ENCODE results near the gene TNFSF8.

Gene TNFSF8

DNA sequence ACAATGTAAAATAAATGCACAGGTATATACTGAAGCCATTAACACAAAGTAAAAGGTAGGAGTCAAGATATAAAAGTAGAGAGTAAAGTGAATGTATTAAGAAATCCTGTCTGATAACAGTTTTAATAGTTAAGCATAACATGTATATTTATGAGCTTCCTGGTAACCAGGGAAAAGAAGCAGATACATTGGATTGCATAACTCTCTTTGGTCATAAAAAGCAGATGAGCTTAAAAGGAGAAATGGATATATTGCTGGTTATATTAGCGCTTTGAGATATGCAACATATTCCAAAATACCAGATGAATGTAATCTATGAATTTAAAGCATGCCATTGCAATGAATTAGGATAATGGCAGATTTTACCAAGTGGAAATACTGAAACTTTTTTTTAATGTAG, 6.2 kb upstream of the TNFSF8 start:
- DNase-seq (ENCODE audit: low read depth in 2 of 2): no peak

DNA sequence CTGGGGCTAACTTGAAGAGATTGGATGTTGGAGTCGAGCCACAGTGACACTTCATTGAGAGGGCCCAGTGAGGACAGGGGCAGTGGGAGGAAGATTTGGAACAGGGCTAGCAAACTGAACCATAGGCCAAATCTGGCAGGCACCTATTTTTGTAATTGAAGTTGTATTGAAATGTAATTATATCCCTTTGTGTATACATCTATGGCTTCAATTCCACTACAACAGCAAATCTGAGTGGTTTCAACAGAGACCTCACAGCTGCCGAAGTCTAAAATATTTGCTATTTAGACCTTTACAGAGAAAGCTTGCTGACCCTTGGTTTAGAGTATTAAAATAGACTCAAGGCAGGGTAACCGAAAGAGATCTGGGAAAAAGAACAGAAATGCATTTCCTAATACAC, 4.7 kb upstream of the TNFSF8 start:
- DNase-seq (ENCODE audit: low read depth in 2 of 2): no peak

DNA sequence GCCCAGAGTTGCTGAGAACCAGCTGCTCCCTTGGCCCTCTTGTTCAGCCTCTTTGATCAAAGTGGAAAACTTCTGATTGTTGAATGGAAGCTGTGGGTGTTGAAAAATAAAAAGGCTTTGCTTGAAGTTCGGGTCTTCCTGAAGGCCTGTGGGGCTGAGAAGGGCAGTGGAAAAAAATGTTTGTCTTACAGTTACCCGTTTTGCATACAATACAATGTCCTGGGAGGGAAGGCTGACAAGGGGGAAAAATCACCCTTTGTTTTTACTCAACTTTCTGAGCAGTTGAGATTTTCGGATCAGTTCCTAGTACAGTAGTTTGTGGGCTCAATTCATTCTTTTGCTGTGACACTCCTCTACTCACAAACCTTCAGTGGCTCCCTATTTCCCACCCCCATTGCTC, 2.1 kb upstream of the TNFSF8 start:
- no peak for DNase-seq (ENCODE audit: low read depth in 2 of 2)

DNA sequence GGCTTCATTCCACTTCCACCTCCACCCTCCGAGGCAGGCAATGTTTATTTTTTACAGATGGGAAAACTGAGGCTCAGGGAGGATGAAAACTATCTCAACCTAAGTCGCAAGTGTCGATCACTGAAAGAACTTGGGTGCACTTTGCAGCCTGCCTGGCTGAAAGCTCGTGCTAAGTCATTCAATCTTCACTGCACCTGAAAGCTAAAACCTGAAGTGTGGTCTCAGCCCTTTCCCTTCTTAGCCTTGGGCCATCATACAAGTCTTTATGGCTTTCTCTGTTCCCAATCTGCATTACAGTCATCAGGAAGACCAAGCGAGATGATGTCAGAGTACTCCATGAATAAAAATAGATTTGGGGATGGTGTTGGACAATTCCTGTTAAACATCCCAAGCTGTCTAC, 1.0 kb upstream of the TNFSF8 start:
- no peak for DNase-seq (ENCODE audit: low read depth in 2 of 2)

DNA sequence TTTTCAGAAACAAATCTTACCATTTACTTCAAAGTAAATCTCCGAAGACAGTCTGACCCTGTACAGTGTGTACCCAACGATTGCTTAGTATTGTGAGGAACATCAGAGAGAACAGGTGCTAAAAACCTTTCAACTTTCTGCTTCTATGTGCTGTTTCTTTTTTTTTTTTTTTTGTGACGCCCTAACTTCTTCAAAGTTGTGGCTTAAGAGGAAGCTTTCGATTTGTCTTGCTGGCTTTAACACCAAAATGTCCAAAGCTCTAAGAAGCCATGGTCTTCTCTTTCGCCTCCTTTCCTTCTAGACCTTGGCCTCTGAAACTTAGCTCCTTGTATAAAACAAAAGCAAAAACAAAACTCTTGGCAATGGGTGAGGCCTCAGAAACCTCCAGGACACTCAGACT, 1.2 kb downstream of the TNFSF8 start:
- no peak for DNase-seq (ENCODE audit: low read depth in 2 of 2)

DNA sequence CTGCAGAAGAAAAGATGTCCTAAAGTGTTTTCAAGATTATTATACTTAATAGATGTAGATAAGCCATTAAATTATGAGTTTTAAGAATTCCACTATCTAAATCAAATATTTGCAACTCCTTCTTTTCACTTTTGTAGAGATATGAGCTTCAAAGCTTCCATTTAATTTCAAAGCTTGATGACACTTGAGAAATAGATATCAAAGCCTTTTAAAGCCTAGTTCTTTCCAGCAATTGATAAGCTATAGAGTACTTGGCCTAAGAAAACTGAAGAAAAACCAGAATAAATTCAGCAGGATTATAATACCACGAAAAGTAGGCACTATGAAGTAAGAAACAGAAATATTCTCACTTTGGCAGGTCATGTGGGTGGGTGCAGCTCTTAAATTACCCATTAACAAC, 1.7 kb downstream of the TNFSF8 start:
- no peak for DNase-seq (ENCODE audit: low read depth in 2 of 2)

DNA sequence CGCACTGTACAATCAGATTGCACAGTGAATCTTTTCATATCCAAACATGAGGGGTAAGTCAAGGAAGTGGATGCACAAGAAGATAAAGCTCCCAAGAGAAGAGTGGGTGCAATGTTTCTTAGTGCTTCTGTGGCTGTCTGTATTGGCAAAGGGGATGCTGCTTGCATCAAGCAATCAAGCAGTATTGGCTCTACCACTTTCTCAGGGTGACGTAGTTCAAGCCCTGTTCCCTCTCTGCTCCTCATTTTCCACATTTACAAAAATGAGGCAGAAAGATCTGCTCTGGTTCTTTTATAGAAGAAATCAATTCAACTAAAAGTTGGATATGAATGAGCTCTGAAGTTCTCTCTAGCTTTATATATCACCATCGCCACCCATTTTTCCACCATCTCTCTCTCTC, 2.3 kb downstream of the TNFSF8 start:
- no peak for DNase-seq (ENCODE audit: low read depth in 2 of 2)

DNA sequence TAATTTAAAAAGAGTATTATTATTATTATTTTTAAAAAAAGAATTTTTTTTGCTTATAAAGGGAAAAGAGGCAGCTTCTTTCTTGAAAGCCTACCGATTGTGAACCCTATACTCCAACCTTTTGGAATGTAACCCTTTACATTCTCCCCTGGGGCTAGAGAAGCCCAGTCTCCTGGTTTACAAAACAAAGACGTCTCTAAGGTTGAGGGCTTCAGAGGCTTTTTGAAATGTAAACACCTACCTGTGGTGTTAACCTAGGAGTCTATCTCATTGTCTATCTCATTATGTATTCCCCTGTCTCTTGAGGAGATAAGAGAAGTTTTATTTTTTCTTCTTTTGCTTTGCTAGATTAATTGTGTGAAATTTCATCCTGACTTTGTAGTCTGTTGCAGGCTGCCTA, 4.7 kb downstream of the TNFSF8 start:
- no peak for DNase-seq (ENCODE audit: low read depth in 2 of 2)

DNA sequence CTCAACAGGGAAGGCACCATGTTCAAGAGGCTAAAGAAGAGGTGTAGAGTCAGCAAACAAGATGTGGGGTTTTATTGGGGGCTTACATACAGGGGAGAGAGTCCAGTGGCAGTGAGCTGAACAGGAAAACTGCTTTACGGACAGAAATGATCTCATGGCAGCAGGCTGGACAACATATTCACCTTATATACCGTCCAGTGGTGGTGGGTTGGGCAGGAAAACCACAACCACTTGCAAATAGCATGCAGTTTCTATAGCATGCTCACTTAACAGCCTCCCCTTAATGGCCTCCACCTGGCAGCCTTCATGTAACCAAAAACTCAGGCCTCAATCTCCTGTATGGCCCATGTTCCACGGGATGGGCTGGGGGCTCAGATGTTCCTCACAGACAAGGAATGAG, 5.4 kb downstream of the TNFSF8 start:
- DNase-seq (ENCODE audit: low read depth in 2 of 2): no peak

DNA sequence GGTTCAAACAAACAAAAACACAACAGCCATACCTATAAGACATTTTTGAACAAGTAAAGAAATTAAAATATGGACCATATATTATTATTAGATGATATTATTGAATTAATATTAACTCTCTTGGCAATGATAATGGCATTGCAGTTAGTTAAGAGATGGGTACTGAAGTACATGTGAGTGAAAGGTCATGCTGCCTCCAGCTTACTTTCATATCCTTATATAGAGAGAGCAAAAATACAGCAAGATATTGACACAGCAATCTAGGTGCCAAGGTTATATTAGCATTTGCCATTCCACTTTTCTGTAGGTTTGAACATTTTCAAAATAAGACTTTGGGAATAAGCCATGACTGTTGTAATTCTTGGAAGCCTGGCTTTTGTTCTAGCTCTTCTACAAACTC, 6.1 kb downstream of the TNFSF8 start:
- no peak for DNase-seq (ENCODE audit: low read depth in 2 of 2)

DNA sequence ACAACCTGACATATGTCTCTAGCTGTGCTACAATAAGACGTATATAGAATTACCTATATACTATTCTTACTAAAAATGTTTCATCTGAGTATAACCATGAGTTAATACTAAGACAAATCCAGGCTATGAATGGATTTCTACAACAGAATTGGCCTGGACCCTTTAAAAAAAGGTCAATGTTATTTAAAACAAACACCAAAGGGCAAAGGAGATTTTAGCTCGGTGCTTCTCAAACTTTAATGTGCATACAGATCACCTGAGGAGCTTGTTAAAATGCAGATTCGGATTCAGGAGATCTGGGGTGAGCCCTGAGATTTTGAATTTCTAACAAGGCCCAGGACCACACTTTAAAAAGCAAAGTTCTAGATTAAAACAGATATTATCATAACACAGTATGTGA, 6.5 kb downstream of the TNFSF8 start:
- no peak for DNase-seq (ENCODE audit: low read depth in 2 of 2)

DNA sequence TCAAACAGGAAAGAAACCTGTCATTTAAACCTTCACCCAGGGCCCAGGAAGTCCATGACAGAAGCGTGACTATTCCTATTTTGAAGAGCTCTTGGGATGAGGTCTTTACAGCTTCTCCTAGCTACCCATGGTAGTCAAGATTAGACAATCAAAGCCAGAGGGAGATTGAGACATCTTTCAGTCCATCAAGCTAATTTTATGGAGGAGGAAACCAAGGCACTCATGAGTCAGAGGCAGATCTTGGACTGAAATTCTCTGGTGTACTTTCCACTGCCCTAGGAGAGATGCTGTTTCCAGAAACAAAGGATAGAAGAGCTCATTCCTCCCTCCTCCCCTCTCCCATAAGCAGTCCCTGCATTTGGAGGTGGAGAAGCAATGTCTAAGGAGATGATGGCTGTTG, 9.2 kb downstream of the TNFSF8 start:
- no peak for DNase-seq (ENCODE audit: low read depth in 2 of 2)

DNA sequence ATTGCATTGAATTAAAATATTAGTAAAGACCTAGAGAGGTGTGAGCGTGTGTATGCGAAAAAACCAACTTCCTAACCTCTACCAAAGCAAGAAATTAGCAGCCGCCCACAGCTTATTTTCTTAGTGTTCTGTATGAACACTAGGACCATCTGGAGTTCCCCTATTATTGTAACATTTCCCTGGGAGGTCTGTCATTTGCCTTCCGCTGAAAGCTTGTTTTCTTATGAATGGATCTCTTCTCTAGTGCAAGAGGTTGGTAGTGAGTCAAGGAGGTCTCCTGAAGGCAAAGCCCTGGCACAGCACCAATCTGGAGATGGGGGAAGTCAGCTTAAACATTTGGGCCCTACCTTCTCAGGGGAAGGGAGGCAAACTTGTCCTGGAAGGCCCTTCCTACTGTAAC, 10.8 kb downstream of the TNFSF8 start:
- no peak for DNase-seq (ENCODE audit: low read depth in 2 of 2)

DNA sequence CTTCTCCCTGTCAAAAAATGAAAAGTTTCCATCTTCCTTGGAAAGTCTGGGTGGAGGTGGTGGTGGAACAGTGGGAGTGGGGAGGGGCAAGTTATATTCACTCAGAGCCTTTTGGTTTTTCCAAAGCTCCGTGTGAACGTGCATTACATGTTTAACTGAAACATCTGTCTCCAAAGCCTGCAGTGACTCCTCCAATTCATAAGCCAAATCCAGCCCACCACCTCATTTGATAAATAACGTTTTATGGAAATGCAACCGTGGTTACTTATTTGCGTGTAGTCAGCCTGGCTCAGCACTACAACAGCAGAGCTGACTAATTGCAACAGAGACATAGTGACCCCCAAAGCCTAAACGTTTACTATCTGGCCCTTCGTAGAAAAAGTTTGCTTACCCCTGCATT, 13.9 kb downstream of the TNFSF8 start:
- no peak for DNase-seq (ENCODE audit: low read depth in 2 of 2)

DNA sequence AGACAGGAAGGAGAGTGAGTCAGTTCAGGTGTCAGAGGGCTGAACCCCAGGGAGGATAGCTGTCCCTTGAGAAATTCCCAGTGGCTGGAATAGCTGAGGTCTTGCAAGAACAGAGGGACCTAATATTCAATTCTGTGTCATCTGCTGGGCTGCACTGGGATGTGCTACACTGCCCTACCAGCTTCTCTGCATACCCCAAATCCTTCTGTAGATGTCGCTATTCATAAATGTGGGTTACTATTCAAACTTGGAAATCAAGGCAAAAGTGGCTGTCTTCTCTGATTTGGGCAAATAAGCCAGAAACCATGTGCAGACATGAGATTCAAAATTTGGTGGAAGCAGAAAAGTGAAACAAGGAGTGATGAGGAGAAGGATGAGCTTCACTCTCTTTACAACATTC, 16.3 kb downstream of the TNFSF8 start:
- no peak for DNase-seq (ENCODE audit: low read depth in 2 of 2)

DNA sequence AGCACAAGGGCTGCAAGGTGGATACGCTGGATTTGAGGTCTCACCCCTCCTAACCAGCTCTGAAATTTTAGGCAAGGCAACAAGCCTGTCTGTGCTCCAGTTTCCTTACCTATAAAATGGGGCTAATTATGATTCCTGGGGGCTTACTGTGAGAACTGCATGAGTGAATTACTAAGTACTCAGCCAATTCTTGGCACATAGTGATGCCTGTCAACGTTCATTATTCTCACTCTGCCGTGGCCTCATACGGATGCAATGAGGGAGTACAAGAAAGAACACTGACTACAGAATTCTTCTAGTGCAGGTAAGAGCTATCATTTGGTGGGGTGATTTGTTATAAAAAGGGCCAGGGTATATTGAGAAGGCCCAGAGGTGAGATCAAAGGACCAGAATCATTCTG, 16.7 kb downstream of the TNFSF8 start:
- DNase-seq (ENCODE audit: low read depth in 2 of 2): no peak

DNA sequence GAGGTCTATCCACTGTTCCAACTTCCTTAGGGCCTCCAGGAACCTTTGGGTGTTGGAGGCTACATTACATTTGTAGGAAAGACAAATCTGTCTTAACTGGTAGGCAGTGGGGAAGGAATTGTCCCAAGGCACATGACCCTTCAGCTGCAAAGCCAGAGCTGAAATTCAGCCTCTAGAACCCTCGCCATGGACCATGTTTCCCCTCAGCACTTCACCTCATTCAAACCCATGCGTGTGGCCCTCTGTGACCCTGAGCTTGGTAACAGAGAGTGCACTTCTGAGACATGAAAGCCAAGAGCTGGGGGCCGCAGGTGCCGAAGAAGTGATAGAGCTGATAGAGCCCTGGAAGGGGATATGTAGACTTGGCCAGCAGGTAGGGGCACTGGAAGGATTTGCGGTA, 17.2 kb downstream of the TNFSF8 start:
- DNase-seq (ENCODE audit: low read depth in 2 of 2): no peak

DNA sequence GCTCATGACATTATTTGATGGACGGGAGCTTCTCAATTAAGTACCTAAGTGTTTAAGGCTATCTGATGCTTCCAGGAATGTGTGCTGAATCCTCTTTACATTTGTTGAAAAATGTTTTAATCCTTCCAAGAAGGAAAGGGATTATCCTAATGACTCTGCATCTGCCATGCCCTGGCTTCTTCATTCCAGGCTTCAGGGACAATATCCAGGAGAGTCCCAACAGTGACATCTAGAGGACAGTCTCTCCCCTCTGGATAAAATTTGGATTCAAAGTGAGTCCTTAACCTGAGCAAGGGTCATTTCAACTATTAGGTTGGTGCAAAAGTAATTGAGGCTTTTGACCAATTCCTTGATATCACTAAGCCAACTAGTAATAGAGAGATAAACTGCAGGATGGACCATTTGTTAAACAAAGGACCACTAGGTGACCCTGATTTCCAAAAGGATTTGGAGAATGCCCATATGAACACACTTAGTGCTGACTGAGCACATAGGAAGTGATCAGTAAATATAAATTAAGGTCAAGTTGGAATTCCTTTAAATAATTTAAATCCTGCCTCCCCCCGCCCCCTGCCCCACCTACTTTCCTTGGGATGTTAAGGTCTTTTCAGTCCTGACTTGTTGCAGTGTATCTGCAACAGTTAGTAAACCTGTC, 19.1 kb downstream of the TNFSF8 start:
- DNase-seq (ENCODE audit: low read depth in 2 of 2): no peak

DNA sequence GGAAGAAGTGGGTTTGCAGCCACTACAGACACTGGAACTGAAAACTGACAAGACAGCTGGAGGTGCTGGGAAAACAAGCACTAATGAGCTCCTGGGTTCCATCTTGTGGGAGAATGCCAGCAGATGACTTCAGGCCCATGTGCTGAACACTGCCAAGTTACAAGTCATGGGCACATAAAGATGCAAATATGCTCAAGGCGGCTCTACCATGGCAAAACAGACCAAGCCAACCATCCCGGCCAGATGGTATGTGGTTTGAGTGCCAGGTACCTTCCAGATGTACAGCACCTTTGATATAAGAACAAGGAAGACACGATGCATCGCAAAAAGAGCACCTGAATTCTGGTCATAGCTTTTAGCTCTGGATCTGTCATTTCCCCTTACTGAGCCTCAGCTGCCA, 19.9 kb downstream of the TNFSF8 start:
- DNase-seq (ENCODE audit: low read depth in 2 of 2): no peak

DNA sequence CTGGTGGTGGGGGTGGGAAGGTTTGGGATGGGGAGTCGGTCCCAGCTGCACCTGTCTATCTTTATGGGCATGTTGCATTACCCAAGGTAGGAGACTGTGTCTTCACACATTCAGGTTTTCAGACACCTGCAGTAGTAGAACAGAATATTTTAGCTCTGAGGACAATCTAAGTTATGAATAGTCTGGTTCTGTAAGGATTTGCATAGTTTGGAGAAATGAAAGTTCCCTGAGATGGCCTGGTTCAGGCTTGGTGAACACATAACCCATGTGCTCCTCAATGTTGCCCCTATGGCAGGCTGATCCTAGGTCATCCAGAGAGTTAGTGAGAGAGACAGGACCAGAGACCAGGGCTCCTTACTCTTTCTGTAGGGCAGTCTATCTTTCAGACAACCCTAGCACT, 20.7 kb downstream of the TNFSF8 start:
- DNase-seq (ENCODE audit: low read depth in 2 of 2): no peak

DNA sequence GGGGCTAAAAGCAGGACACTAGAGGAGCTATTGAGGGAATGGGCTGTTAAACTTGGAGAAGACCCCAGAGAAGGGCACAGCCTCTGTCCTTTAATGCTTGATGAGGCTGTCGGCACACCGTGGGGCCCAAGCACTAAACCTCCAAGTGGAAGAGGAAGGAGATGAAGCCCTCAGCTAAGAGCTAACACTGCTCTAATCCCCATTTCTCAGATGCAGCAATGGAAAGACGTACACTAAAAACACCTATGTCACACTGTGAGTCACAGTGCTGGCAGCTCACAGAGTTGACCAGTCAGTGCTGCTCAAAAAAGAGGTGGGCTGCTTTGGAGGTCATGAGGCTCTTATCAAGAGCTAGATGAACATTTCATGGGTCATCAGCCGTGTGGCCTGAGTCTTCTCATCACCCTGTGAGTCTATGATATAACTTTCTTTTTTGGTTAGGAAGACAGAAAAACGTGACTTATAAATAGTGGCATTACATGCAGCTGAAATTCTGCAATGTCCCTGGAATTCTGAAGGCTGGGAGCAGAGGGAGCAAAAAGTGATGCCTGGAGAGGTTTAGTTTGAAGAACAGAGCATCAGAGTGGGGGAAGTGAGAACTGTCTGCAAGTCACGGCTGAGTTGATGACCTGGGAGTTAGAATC, 21.5 kb downstream of the TNFSF8 start:
- no peak for DNase-seq (ENCODE audit: low read depth in 2 of 2)

DNA sequence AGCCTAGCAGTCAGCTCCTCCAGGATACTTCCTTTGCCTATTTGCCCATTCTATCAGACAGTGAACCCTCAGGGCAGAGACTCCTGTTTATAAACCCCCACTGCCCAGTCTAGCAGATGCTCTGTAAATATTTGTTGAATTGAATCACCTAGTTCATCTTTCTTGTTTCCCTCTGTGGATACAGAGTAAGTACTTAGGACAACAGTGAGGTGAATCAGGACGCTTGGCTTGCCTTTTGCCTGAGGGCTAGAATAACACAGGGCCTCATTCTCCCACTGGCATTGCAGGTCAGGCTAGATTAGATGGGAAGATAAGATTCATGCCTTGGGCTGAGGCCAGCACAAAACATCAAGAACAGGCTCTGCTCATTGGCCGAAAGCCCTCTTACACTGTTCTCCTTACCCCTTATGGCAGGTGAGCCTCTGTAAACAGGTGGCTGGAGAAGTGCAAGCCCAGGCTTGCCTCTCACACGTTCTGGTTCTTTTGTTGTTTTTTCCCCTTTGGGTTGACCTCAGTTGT, 22.2 kb downstream of the TNFSF8 start:
- DNase-seq (ENCODE audit: low read depth in 2 of 2): no peak

DNA sequence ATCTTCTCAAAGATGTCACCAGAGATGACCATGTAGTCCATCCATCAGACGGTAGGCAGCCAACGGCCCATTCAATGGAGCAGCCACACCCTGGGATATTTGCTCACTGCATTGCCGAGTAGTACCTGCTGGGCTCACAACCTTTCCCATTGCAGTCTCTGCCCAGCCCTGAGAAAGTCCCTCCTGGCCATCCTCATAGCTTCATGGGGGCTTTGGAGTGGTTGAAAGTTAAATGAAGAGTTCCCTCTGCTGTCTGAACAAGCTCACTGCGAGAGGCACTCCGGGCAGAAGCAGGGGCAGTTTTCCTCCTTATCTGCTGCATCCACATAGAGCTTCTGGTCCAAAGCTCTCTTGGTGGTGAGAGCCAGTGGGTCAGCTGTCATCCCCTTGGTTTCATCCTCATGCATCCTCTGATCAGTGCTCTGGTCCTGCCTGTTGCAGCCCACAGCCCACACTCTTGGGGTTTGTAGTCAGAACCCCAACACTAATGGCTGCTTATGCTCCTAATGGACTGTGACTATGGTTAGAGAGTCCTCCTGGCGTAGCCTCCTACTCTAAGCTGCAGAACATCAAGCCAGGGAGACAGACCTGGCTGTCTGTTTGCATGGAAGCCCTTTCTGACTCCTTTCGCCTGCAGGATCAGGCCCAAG, 23.3 kb downstream of the TNFSF8 start:
- DNase-seq (ENCODE audit: low read depth in 2 of 2): no peak
